HG03066 (cell line): ENCODE data around the gene SLC38A5.
A peak's percentile ranks its signal among the peaks of the same experiment; 100 is the strongest.

Experiments used
- ATAC-seq: cut with Tn5 transposase; IDR thresholded peaks from one replicate; pipeline ENCODE4 v1.9.1; 2021; ENCODE audit warnings: low read depth; ENCODE audit not compliant: unreplicated experiment

The SLC38A5 gene

GRCh38 chrX:48492293-48492910 is 22.3 kb upstream of the SLC38A5 start:
- ATAC-seq, result no peak

- ATAC-seq, result no peak
These were observed 21.7 kb upstream of the SLC38A5 start for GRCh38 chrX:48491809-48492208.

DNA sequence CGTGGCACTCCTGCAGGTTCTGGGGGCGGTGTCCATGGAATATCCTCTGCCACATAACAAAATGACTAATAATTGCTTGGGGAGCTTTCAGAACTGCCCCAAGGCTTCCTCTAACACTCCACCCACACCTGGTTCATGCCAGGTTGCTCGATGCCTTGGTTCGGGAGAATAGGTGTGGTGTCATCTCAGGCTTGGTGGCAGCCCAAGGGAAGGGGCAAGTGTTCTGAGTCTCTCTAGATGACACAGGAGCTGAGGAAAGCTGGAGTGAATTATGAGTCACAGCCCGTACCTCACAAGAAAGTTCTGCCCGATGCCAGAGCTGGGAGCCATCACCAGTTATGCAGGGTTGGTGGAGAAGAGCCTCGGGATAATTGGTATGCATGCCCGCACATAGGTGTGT is 20.6 kb upstream of the SLC38A5 start:
- no peak for ATAC-seq

- ATAC-seq, result no peak
These were observed 19.8 kb upstream of the SLC38A5 start for GRCh38 chrX:48489892-48490291.

DNA sequence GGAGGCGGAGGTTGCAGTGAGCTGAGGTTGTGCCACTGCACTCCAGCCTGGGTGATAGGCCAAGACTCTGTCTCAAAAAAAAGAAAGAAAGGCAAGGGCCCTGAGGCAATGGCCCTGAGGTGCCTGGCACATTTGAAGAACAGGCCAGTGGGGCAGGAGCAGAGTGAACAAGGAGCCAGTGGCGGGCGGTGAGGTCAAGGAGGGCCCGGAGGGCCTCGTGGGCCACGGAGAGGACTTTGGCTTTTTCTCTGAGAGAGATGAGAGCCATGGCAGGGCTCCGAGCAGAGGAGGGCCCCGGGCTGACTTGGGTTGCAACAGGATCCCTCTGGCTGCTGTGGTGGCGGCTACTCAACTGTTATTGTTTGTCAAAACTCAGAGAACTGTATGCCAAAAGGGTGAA is 19.2 kb upstream of the SLC38A5 start:
- ATAC-seq, result no peak

GRCh38 chrX:48488034-48488433 is 18.0 kb upstream of the SLC38A5 start:
- no peak for ATAC-seq

GRCh38 chrX:48487362-48487798 is 17.3 kb upstream of the SLC38A5 start:
- no peak for ATAC-seq

DNA sequence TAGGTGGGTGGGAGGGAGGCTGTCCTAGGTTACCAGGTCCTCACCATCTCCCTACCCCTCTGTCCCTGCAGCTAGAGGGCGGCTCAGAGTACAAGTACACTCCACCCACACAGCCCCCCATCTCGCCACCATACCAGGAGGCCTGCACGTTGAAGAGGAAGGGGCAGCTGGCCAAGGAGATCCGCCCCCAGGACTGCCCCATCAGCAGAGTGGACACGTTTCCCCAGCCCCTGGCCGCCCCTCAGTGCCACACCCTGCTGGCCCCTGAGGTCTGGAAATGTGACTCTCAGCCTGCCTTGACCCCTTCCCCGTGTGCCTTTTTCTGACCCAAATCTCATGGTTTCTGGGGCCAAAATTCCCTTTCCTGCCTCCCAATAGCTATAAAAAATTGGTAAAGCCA is 12.5 kb upstream of the SLC38A5 start:
- ATAC-seq, result no peak

DNA sequence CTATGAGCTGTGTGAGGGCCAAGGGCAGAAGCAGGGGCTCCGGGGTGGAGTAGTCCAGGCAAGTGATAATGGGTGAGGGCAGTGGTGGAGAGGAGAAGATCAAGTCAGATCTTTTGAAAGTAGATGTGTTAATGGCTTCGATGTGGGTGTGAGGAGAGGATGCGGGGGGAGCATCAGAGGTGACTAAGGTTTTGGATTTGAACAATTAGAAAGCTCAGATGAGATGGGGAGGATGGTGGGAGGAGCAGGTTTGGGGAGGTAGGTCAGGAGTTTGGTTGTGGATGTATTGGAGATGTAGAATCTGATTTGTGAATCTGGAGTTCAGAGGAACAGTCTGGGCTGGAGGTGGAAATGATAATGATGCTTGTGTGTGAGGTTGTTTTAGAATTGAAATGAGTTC is 10.5 kb upstream of the SLC38A5 start:
- no peak for ATAC-seq

DNA sequence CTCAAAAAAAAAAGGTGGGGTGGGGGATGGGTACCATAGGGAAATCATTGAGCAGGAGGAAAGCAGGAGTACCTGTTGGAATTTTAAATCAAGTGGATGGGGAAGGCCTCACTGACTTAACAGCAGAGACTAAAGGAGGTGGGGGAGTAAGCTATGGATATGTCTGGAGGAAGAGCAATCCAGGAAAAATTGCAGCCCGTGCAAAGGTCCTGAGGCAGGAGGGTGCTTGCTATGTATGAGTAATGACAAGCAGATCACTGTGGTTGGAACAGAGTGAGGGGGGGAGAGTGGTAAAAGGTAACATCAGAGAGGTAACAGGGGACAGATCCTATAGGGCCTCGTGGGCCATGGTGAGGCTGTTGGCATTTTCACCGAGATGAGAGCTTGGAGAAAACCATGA is 10.1 kb upstream of the SLC38A5 start:
- ATAC-seq, result no peak

DNA sequence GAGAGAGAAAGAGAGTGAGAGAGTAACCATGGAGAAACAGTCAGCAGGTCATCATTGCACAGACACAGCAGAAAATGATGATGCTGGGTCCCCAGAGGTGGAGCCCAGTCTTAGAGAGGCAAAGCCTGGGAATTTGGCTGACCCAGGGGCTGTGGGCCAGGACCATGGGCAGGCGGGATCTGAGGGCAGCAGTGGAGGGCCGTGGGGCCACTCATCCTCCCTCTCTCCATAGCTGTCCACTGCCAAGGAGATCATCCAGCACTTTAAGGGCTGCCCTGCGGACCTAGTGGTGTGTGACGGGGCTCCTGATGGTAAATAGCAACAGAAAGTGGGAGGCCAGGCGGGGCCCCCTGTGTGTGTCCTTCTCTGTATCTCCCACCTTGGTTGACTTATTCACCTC is 8.7 kb upstream of the SLC38A5 start:
- ATAC-seq, result no peak

GRCh38 chrX:48477960-48478755 is 8.1 kb upstream of the SLC38A5 start:
- ATAC-seq, result no peak

GRCh38 chrX:48476919-48477318 is 6.9 kb upstream of the SLC38A5 start:
- ATAC-seq, result no peak

GRCh38 chrX:48475774-48476577 is 5.9 kb upstream of the SLC38A5 start, which contains the start of gene FTSJ1:
TSS of gene FTSJ1 (plus strand) at chrX:48476199. CDS start at chrX:48478048, 1,849 bp downstream.
- peak; percentile 91 for ATAC-seq

- no peak for ATAC-seq
These were observed 5.2 kb upstream of the SLC38A5 start for GRCh38 chrX:48475296-48475695.

DNA sequence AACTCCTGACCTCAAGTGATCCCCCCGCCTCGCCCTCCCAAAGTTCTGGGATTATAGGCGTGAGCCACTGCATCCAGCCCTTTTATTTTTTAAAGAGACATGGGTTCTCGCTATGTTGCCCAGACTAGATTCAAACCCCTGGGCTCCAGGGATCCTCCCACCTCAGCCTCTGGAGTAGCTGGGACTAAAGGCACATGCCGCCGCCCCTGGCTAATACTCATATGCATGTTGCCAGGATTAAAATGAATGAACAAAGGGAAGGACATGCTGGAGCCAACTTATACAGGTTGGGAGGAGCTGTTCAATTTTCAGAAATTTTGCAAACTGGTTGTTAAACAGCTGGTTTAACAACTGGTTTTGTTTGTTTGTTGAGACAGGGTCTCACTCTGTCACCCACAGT is 4.5 kb upstream of the SLC38A5 start:
- no peak for ATAC-seq

DNA sequence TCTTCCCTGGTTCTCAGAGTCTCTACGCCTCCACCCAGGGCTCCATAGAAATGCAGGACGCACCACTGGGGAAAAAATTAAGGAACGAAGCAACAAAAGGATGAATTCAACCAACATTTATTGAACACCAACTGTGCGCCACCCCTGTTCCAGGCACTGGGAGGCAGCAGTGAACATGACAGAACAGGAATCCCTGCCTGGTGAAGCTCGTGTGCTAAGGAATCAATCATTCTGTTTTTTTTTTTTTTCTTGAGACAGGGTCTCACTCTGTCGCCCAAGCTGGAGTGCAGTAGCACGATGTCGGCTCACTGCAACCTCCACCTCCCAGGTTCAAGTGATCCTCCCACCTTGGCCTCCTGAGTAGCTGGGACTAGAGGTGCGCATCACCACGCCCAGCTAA is 4.1 kb upstream of the SLC38A5 start:
- ATAC-seq, result no peak

DNA sequence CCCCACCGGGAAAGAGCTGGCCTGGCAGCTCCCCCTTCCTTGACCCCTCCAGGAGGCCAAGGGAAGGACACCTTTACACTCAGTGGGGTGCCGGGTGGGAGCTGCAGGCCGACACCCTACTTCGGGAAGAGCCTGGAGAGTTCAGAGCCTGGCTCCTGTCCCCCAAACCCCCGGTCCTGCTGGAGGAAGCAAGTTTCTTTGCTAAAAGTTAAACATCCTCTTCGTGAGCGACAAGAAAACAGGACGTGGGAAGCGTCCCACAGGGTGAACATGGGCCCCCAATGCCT is 3.6 kb upstream of the SLC38A5 start:
- no peak for ATAC-seq

DNA sequence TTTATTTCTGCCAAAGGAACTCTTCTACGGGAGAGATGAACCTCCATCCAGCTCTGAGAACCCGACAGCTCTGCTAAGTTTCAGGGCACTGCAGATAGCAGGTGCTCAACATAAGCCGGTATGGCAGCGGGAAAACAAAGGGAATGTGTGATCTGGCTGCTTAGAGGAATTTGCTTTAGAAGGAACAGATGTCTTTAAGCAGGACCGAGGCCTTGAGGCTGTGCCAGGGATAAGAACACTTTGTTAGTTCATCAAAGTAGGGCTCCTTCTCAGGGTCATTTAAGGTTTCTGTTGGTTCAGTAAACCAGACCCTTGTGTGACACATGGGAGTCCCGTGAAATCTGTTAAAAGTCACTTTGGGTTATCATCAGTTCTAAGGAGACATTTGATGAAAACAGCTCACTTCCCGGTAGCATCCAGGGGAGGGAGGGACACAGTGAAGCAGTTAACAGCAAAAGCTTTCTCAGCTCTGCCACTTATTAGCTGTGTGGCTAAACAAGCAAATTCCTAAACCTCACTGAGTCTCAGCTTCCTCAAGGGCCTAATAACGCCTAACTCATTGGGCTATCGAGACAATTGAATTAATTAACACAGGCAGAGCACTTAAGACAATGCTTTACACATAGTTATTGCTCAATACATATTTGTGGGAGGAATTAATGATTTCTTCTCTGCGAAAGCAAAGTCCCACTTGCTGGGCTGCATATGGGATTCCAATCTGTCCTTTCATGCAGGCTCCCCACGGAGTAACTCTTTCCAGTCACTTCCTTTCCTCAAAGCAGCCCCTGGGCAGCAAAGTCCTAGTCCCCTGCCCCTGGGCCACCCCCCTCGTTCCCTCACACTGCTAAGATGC is 3.0 kb upstream of the SLC38A5 start:
- no peak for ATAC-seq

- ATAC-seq, result no peak
These were observed 2.2 kb upstream of the SLC38A5 start for GRCh38 chrX:48472225-48472624.

DNA sequence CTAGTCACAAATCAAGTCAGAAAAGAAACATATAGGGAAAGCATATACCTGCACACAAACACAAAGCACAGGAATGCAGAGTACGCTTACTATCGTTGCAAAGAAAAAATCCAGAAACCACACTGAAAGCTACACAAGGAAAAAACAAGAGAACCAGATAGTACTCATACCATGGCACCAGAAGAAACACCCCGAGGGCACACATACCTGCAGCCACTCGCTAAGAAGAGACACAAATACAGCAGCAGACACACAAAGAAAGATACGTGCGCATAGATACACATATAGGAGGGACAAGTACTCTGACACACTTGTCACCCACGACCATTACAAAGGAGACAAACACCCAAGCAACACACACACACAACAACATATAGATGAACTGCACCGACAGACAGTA is 1.4 kb upstream of the SLC38A5 start:
- ATAC-seq, result no peak
